Measurements from ENCODE around the gene ABLIM2.

DNA sequence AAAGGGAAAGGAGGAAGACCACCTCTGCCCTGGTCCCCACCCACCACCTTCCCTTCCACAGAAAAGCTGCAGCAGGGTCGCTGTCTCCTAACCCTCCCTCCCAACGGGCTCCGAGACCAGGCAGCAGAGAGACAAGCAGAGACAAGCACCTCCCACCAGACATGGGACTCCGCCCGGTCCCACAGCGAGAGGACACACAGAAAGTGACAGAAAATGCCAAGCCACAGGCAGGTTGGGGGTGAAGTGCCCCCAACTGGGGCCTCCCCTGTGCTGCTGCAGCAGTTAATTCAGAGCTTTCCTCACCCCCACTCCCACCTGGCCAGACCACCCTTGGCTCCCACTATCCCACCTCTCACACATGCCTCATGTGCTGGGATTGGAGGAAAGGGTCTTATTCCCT is 154.5 kb downstream of the ABLIM2 start:
- no peak for TF ChIP-seq POLR2A (IDR thresholded peaks at IDR 0.05)
- no peak for TF ChIP-seq CTCF (IDR thresholded peaks at IDR 0.05)
